Activated CD4-positive, alpha-beta memory T cell treated with anti-CD3 and anti-CD28 coated beads, Interleukin-2, amount 10 ng/mL, durations not matched to agents 7 days and 5 days (primary cell): ENCODE results near the gene CYB5D1. TPM values are rescaled to one million over a fixed set of nuclear protein-coding genes. Genes with fewer than 3 reads are reported as not detected.

Source experiments
- CTCF ChIA-PET: fragments of 350-600 bp; sonication (Branson Sonifier 250); formaldehyde crosslinking; loops from one replicate; lab custom pipeline; 2021; ENCODE audit warnings: antibody characterized with exemption, inconsistent platforms; lab: Charles Lee
- POLR2A ChIA-PET: fragments of 350-600 bp; sonication (Branson Sonifier 250); formaldehyde crosslinking; loops from one replicate; lab custom pipeline; 2021; ENCODE audit warnings: antibody characterized with exemption; lab: Charles Lee
- DNase-seq: peaks from one replicate; pipeline ENCODE4 v3.0.0-alpha.2; 2020
- H3K27ac Mint-ChIP-seq: one replicate; pipeline ENCODE4 v1.8.0; 2021; ENCODE audit warnings: mild to moderate bottlenecking, mixed read lengths
- H3K27me3 Mint-ChIP-seq: one replicate; pipeline ENCODE4 v1.8.0; 2021; ENCODE audit warnings: mixed read lengths
- H3K36me3 Mint-ChIP-seq: one replicate; pipeline ENCODE4 v1.8.0; 2021; ENCODE audit warnings: low read depth, mixed read lengths
- H3K4me1 Mint-ChIP-seq: one replicate; pipeline ENCODE4 v1.8.0; 2021; ENCODE audit warnings: mixed read lengths
- H3K4me3 Mint-ChIP-seq: one replicate; pipeline ENCODE4 v1.8.0; 2021; ENCODE audit warnings: mild to moderate bottlenecking, mixed read lengths
- H3K9me3 Mint-ChIP-seq: one replicate; pipeline ENCODE4 v1.8.0; 2021; ENCODE audit warnings: mixed read lengths
- total RNA-seq, 2 experiments: library from RNA; stranded (reverse); gene quantifications; one replicate each; pipeline ENCODE4 v1.2.3, GENCODE V29; 2021

The CYB5D1 gene
- total RNA-seq, 2 experiments from 2014 or later: 5.3 to 7.5 TPM

GRCh38 chr17:7823581-7824001 lies 34.2 kb upstream of the CYB5D1 start:
- Mint-ChIP-seq H3K4me3 (no peak overlapping the region), H3K9me3 (no peaks in the 10 kb centered on the region), H3K4me1 (no peaks in the 10 kb centered on the region), H3K36me3 (no peaks in the 10 kb centered on the region), H3K27ac (no peak overlapping the region), H3K27me3 (peaks cover 25% of the 10 kb centered on the region)
- CTCF ChIA-PET: interaction anchor here (0.6 to 1.7 kb wide), 4 partner anchors 9 to 1764 kb away, joined by 3 to 5 read pairs (median 4); no protein-coding TSS in a partner anchor
- no peak for DNase-seq
- POLR2A ChIA-PET: no interaction called here

GRCh38 chr17:7824021-7824924 lies 33.5 kb upstream of the CYB5D1 start:
- DNase-seq: no peak
- Mint-ChIP-seq H3K36me3 (no peaks in the 10 kb centered on the region), H3K9me3 (no peaks in the 10 kb centered on the region), H3K27me3 (peaks cover 27% of the 10 kb centered on the region), H3K4me3 (no peak overlapping the region), H3K4me1 (no peaks in the 10 kb centered on the region), H3K27ac (no peak overlapping the region)
- POLR2A ChIA-PET: interaction anchor here (1.2 to 1.5 kb wide), 3 partner anchors 10 to 166 kb away, joined by 3 to 7 read pairs (median 3); partner anchors contain the start of gene KDM6B
- CTCF ChIA-PET: interaction anchor here (0.7 to 2.6 kb wide), 14 partner anchors 8 to 459 kb away, joined by 3 to 21 read pairs (median 4); partner anchors contain the start of genes KDM6B and NAA38

GRCh38 chr17:7825206-7825990 lies 32.4 kb upstream of the CYB5D1 start:
- H3K27ac Mint-ChIP-seq: no peak overlapping the region
- peaks cover 30% of the 10 kb centered on the region for H3K27me3 Mint-ChIP-seq
- ChIA-PET CTCF (interaction anchor here (0.6 to 2.6 kb wide), 14 partner anchors 9 to 458 kb away, joined by 3 to 21 read pairs (median 4); partner anchors contain the start of genes KDM6B and NAA38), POLR2A (interaction anchor here (0.9 to 1.5 kb wide), 5 partner anchors 9 to 165 kb away, joined by 3 to 7 read pairs (median 3); partner anchors contain the start of genes KDM6B and NAA38)
- no peaks in the 10 kb centered on the region for H3K4me1 Mint-ChIP-seq
- no peaks in the 10 kb centered on the region for H3K36me3 Mint-ChIP-seq
- no peaks in the 10 kb centered on the region for H3K9me3 Mint-ChIP-seq
- DNase-seq: no peak
- no peak overlapping the region for H3K4me3 Mint-ChIP-seq

GRCh38 chr17:7830616-7831015 lies 27.2 kb upstream of the CYB5D1 start:
- POLR2A ChIA-PET: no interaction called here
- CTCF ChIA-PET: interaction anchor here (1.0 to 1.7 kb wide), 2 partner anchors 14 to 160 kb away, joined by 3 to 5 read pairs; no protein-coding TSS in a partner anchor
- H3K9me3 Mint-ChIP-seq: no peaks in the 10 kb centered on the region
- no peak for DNase-seq
- no peaks in the 10 kb centered on the region for H3K36me3 Mint-ChIP-seq
- no peak overlapping the region for H3K27ac Mint-ChIP-seq
- H3K27me3 Mint-ChIP-seq: peaks cover 41% of the 10 kb centered on the region
- H3K4me1 Mint-ChIP-seq: peaks cover 13% of the 10 kb centered on the region
- H3K4me3 Mint-ChIP-seq: no peak overlapping the region

GRCh38 chr17:7831233-7831632 lies 26.6 kb upstream of the CYB5D1 start:
- ChIA-PET POLR2A (no interaction called here), CTCF (interaction anchor here (1.0 to 1.7 kb wide), 2 partner anchors 14 to 159 kb away, joined by 3 to 5 read pairs; no protein-coding TSS in a partner anchor)
- H3K9me3 Mint-ChIP-seq: no peaks in the 10 kb centered on the region

GRCh38 chr17:7832431-7832830 lies 25.4 kb upstream of the CYB5D1 start:
- Mint-ChIP-seq H3K36me3 (no peaks in the 10 kb centered on the region), H3K27me3 (peaks cover 32% of the 10 kb centered on the region), H3K4me3 (no peak overlapping the region), H3K9me3 (no peaks in the 10 kb centered on the region), H3K27ac (no peak overlapping the region), H3K4me1 (peaks cover 29% of the 10 kb centered on the region)
- DNase-seq: no peak
- ChIA-PET POLR2A (interaction anchor here (1.8 to 3.7 kb wide), 2 partner anchors 21 to 24 kb away, joined by 5 to 26 read pairs; partner anchors contain the start of genes CYB5D1, NAA38 and TMEM88), CTCF (interaction anchor here (0.7 to 4.4 kb wide), 4 partner anchors 7 to 89 kb away, joined by 5 to 34 read pairs (median 14); no protein-coding TSS in a partner anchor)

More at GRCh38 chr17:7831233-7831632, 26.6 kb upstream of the CYB5D1 start:
- no peak for DNase-seq
- no peak overlapping the region for H3K4me3 Mint-ChIP-seq
- H3K4me1 Mint-ChIP-seq: peaks cover 17% of the 10 kb centered on the region
- H3K27ac Mint-ChIP-seq: no peak overlapping the region
- H3K27me3 Mint-ChIP-seq: peaks cover 40% of the 10 kb centered on the region
- no peaks in the 10 kb centered on the region for H3K36me3 Mint-ChIP-seq

- Mint-ChIP-seq H3K36me3 (no peaks in the 10 kb centered on the region), H3K4me3 (peak overlapping the region; percentile 85), H3K27me3 (peaks cover 26% of the 10 kb centered on the region), H3K9me3 (no peaks in the 10 kb centered on the region), H3K4me1 (peaks cover 33% of the 10 kb centered on the region), H3K27ac (no peak overlapping the region)
- ChIA-PET CTCF (interaction anchor here (0.7 to 4.4 kb wide), 8 partner anchors 8 to 169 kb away, joined by 3 to 34 read pairs (median 6); partner anchors contain the start of genes GUCY2D and NAA38), POLR2A (interaction anchor here (0.5 to 6.4 kb wide), 8 partner anchors 8 to 249 kb away, joined by 3 to 30 read pairs (median 5); partner anchors contain the start of genes CYB5D1, MPDU1, NAA38 and TMEM88)
- DNase-seq: no peak
These were observed 24.6 kb upstream of the CYB5D1 start for GRCh38 chr17:7833011-7833794.

- Mint-ChIP-seq H3K36me3 (no peaks in the 10 kb centered on the region), H3K27me3 (peaks cover 26% of the 10 kb centered on the region), H3K27ac (peak within 1 kb of the TSS; percentile 91), H3K4me3 (peak within 1 kb of the TSS; percentile 95), H3K9me3 (no peaks in the 10 kb centered on the region), H3K4me1 (peaks cover 40% of the 10 kb centered on the region)
- CTCF ChIA-PET: interaction anchor here (0.7 to 4.4 kb wide), 15 partner anchors 9 to 223 kb away, joined by 3 to 34 read pairs (median 7); partner anchors contain the start of genes GUCY2D and NAA38
- POLR2A ChIA-PET: interaction anchor here (0.5 to 6.4 kb wide), 12 partner anchors 9 to 354 kb away, joined by 3 to 30 read pairs (median 6); partner anchors contain the start of genes CNTROB, CYB5D1, MPDU1 and NAA38
- peak; percentile 90 for DNase-seq
These were observed 23.8 kb upstream of the CYB5D1 start, which contains the start of gene KDM6B for GRCh38 chr17:7833795-7834541. Gene KDM6B (plus strand): TSS chr17:7834217. CDS start chr17:7845555, 11,338 bp downstream.

GRCh38 chr17:7834542-7834956 lies 23.3 kb upstream of the CYB5D1 start:
- no peaks in the 10 kb centered on the region for H3K36me3 Mint-ChIP-seq
- no peaks in the 10 kb centered on the region for H3K9me3 Mint-ChIP-seq
- H3K4me3 Mint-ChIP-seq: peak overlapping the region; percentile 95
- peaks cover 45% of the 10 kb centered on the region for H3K4me1 Mint-ChIP-seq
- peaks cover 21% of the 10 kb centered on the region for H3K27me3 Mint-ChIP-seq
- DNase-seq: peak; percentile 51
- H3K27ac Mint-ChIP-seq: peak overlapping the region; percentile 91
- CTCF ChIA-PET: interaction anchor here (0.6 to 4.4 kb wide), 22 partner anchors 9 to 394 kb away, joined by 3 to 34 read pairs (median 5); partner anchors contain the start of genes ALOXE3, KCNAB3, NAA38 and RNF227
- POLR2A ChIA-PET: interaction anchor here (0.7 to 6.4 kb wide), 12 partner anchors 8 to 355 kb away, joined by 3 to 30 read pairs (median 7); partner anchors contain the start of genes CNTROB, CYB5D1, NAA38 and RNF227

GRCh38 chr17:7834957-7835813 lies 22.6 kb upstream of the CYB5D1 start:
- ChIA-PET CTCF (interaction anchor here (0.6 to 4.4 kb wide), 27 partner anchors 10 to 395 kb away, joined by 3 to 34 read pairs (median 4); partner anchors contain the start of genes ALOXE3, KCNAB3, NAA38 and RNF227), POLR2A (interaction anchor here (0.7 to 6.4 kb wide), 12 partner anchors 8 to 355 kb away, joined by 3 to 30 read pairs (median 7); partner anchors contain the start of genes CNTROB, CYB5D1, NAA38 and RNF227)
- peak overlapping the region; percentile 91 for H3K27ac Mint-ChIP-seq
- peaks cover 20% of the 10 kb centered on the region for H3K27me3 Mint-ChIP-seq
- no peaks in the 10 kb centered on the region for H3K36me3 Mint-ChIP-seq
- H3K4me1 Mint-ChIP-seq: peaks cover 52% of the 10 kb centered on the region
- H3K9me3 Mint-ChIP-seq: no peaks in the 10 kb centered on the region
- H3K4me3 Mint-ChIP-seq: peak overlapping the region; percentile 95
- peak; percentile 89 for DNase-seq
